Measurements from ENCODE around the gene PIN4. TPM values are rescaled to one million over a fixed set of nuclear protein-coding genes. Genes with fewer than 3 reads are reported as not detected.

The PIN4 gene
- total RNA-seq, 4 donors from 2014 or later = 4.6 to 12.4 (median 6.5) TPM; not detected in 1

GRCh38 chrX:72180539-72180938 lies 1.0 kb upstream of the PIN4 start:
- TF ChIP-seq POLR2A (IDR thresholded peaks at IDR 0.05) = no peak
- intact Hi-C loops (cut with DNase I; ENCODE audit: low total_unique reads) = no loop called here
- 20 to 59% methylated on average over 1 of the region's 1 CpG for WGBS, 2 donors
- DNase-seq (ENCODE audit: low spot score in 2 of 2) = no peak
- no peak overlapping the region for H3K4me3 ChIP-seq (ENCODE audit: low read depth, poor library complexity, severe bottlenecking)

- TF ChIP-seq CTCF (IDR thresholded peaks at IDR 0.05) (no peak), POLR2A (IDR thresholded peaks at IDR 0.05) (no peak)
- H3K4me3 ChIP-seq (ENCODE audit: low read depth, poor library complexity, severe bottlenecking) = no peak overlapping the region
- no peak for DNase-seq (ENCODE audit: low spot score in 2 of 2)
- 80 to 83% methylated on average over 2 of the region's 2 CpGs for WGBS, 2 donors
- intact Hi-C loops (cut with DNase I; ENCODE audit: low total_unique reads) = no loop called here
Observed at GRCh38 chrX:72182924-72183323, 1.4 kb downstream of the PIN4 start.

GRCh38 chrX:72201836-72202536 lies 20.4 kb downstream of the PIN4 start:
- intact Hi-C loops (cut with DNase I; ENCODE audit: low total_unique reads) = no loop called here
- DNase-seq (ENCODE audit: low spot score in 2 of 2) = no peak
- TF ChIP-seq CTCF (IDR thresholded peaks at IDR 0.05) = no peak
- TF ChIP-seq POLR2A (IDR thresholded peaks at IDR 0.05) = no peak
- 78 to 79% methylated on average over 7 of the region's 7 CpGs for WGBS, 2 donors
- no peak overlapping the region for H3K4me3 ChIP-seq (ENCODE audit: low read depth, poor library complexity, severe bottlenecking)

GRCh38 chrX:72202792-72203401 lies 21.3 kb downstream of the PIN4 start:
- WGBS, 2 donors = 51 to 74% methylated on average over 4 of the region's 4 CpGs
- no peak for TF ChIP-seq CTCF (IDR thresholded peaks at IDR 0.05)
- TF ChIP-seq POLR2A (IDR thresholded peaks at IDR 0.05) = no peak
- no peak for DNase-seq (ENCODE audit: low spot score in 2 of 2)
- intact Hi-C loops (cut with DNase I; ENCODE audit: low total_unique reads) = no loop called here
- no peak overlapping the region for H3K4me3 ChIP-seq (ENCODE audit: low read depth, poor library complexity, severe bottlenecking)

GRCh38 chrX:72203421-72203820 lies 21.9 kb downstream of the PIN4 start:
- DNase-seq (ENCODE audit: low spot score in 2 of 2) = no peak
- H3K4me3 ChIP-seq (ENCODE audit: low read depth, poor library complexity, severe bottlenecking) = no peak overlapping the region
- intact Hi-C loops (cut with DNase I; ENCODE audit: low total_unique reads) = no loop called here
- 74 to 97% methylated on average over 6 of the region's 6 CpGs for WGBS, 2 donors
- TF ChIP-seq CTCF (IDR thresholded peaks at IDR 0.05) = no peak
- TF ChIP-seq POLR2A (IDR thresholded peaks at IDR 0.05) = no peak

- WGBS, 2 donors = 79 to 83% methylated on average over 2 of the region's 2 CpGs
- DNase-seq (ENCODE audit: low spot score in 2 of 2) = no peak
- H3K4me3 ChIP-seq (ENCODE audit: low read depth, poor library complexity, severe bottlenecking) = no peak overlapping the region
- TF ChIP-seq POLR2A (IDR thresholded peaks at IDR 0.05) (no peak), CTCF (IDR thresholded peaks at IDR 0.05) (no peak)
- intact Hi-C loops (cut with DNase I; ENCODE audit: low total_unique reads) = no loop called here
Observed at GRCh38 chrX:72205706-72206105, 24.1 kb downstream of the PIN4 start.

Data from lower leg skin (tissue), 4 donors.